ENCODE results near the gene STAMBPL1.
"Not testable (repeated sequence)": the region's sequence is repeated elsewhere in the genome, so short reads cannot be mapped to it uniquely, and the experiment has no call there.

The STAMBPL1 gene

GRCh38 chr10:88879534-88880281 lies at the start of gene STAMBPL1:
Gene STAMBPL1 (plus strand): TSS chr10:88880245. CDS start chr10:88901709, 21,464 bp downstream.
- DNase-seq (ENCODE audit: low read depth in 2 of 2): peak; percentile 61 to 71

GRCh38 chr10:88830643-88831268 lies 49.3 kb upstream of the STAMBPL1 start:
- no peak for DNase-seq (ENCODE audit: low read depth in 2 of 2)

- DNase-seq (ENCODE audit: low read depth in 2 of 2): peak in 1 of 2 donors; percentile 23
These were observed 48.3 kb upstream of the STAMBPL1 start for GRCh38 chr10:88831709-88832108.

- no peak for DNase-seq (ENCODE audit: low read depth in 2 of 2)
These were observed 47.7 kb upstream of the STAMBPL1 start for GRCh38 chr10:88832376-88832775.

- no peak for DNase-seq (ENCODE audit: low read depth in 2 of 2)
These were observed 46.9 kb upstream of the STAMBPL1 start for GRCh38 chr10:88833156-88833555.

GRCh38 chr10:88833723-88834122 lies 46.3 kb upstream of the STAMBPL1 start:
- DNase-seq (ENCODE audit: low read depth in 2 of 2): no peak

- DNase-seq (ENCODE audit: low read depth in 2 of 2): peak; percentile 67 to 84
These were observed 44.7 kb upstream of the STAMBPL1 start for GRCh38 chr10:88835096-88835909.

- DNase-seq (ENCODE audit: low read depth in 2 of 2): no peak
These were observed 44.2 kb upstream of the STAMBPL1 start for GRCh38 chr10:88835910-88836221.

GRCh38 chr10:88837632-88838031 lies 42.4 kb upstream of the STAMBPL1 start:
- not testable (repeated sequence) for DNase-seq (ENCODE audit: low read depth in 2 of 2)

GRCh38 chr10:88838766-88839350 lies 41.2 kb upstream of the STAMBPL1 start:
- no peak for DNase-seq (ENCODE audit: low read depth in 2 of 2)

GRCh38 chr10:88840104-88840503 lies 39.9 kb upstream of the STAMBPL1 start:
- no peak for DNase-seq (ENCODE audit: low read depth in 2 of 2)

- DNase-seq (ENCODE audit: low read depth in 2 of 2): no peak
These were observed 39.2 kb upstream of the STAMBPL1 start for GRCh38 chr10:88840881-88841280.

GRCh38 chr10:88841316-88842111 lies 38.5 kb upstream of the STAMBPL1 start:
- no peak for DNase-seq (ENCODE audit: low read depth in 2 of 2)

- no peak for DNase-seq (ENCODE audit: low read depth in 2 of 2)
These were observed 36.9 kb upstream of the STAMBPL1 start for GRCh38 chr10:88843171-88843570.

GRCh38 chr10:88848499-88848898 lies 31.5 kb upstream of the STAMBPL1 start:
- no peak for DNase-seq (ENCODE audit: low read depth in 2 of 2)

GRCh38 chr10:88849234-88849633 lies 30.8 kb upstream of the STAMBPL1 start:
- no peak for DNase-seq (ENCODE audit: low read depth in 2 of 2)

GRCh38 chr10:88850712-88851111 lies 29.3 kb upstream of the STAMBPL1 start:
- no peak for DNase-seq (ENCODE audit: low read depth in 2 of 2)

GRCh38 chr10:88851706-88852105 lies 28.3 kb upstream of the STAMBPL1 start, which contains the start of gene ANKRD22:
Gene ANKRD22 (minus strand): TSS chr10:88851844. CDS start chr10:88851607, 237 bp downstream.
- DNase-seq (ENCODE audit: low read depth in 2 of 2): no peak

GRCh38 chr10:88852327-88852726 lies 27.7 kb upstream of the STAMBPL1 start:
- DNase-seq (ENCODE audit: low read depth in 2 of 2): no peak

- no peak for DNase-seq (ENCODE audit: low read depth in 2 of 2)
These were observed 26.7 kb upstream of the STAMBPL1 start for GRCh38 chr10:88853155-88853881.

- no peak for DNase-seq (ENCODE audit: low read depth in 2 of 2)
These were observed 25.4 kb upstream of the STAMBPL1 start for GRCh38 chr10:88854684-88855083.

All from stimulated activated CD4-positive, alpha-beta T cell treated with anti-CD3 and anti-CD28 coated beads, Interleukin-15, amount 100 ng/mL, for 48 hours (primary cell).